ENCODE measurements around the gene PHTF1.
"Not testable (repeated sequence)": the region's sequence is repeated elsewhere in the genome, so short reads cannot be mapped to it uniquely, and the experiment has no call there.

Gene PHTF1

GRCh38 chr1:113718621-113719020 lies 40.7 kb downstream of the PHTF1 start:
- not testable (repeated sequence) for DNase-seq (ENCODE audit: low spot score)

- DNase-seq (ENCODE audit: low spot score): not testable (repeated sequence)
Observed at GRCh38 chr1:113717506-113717905, 41.8 kb downstream of the PHTF1 start.

GRCh38 chr1:113714606-113715269 lies 44.5 kb downstream of the PHTF1 start:
- no peak for DNase-seq (ENCODE audit: low spot score)

- DNase-seq (ENCODE audit: low spot score): no peak
Observed at GRCh38 chr1:113701429-113701828, 57.9 kb downstream of the PHTF1 start.

GRCh38 chr1:113694910-113695309 lies 64.4 kb downstream of the PHTF1 start:
- no peak for DNase-seq (ENCODE audit: low spot score)

- no peak for DNase-seq (ENCODE audit: low spot score)
Observed at GRCh38 chr1:113692824-113693431, 66.4 kb downstream of the PHTF1 start.

GRCh38 chr1:113692342-113692741 lies 66.9 kb downstream of the PHTF1 start:
- DNase-seq (ENCODE audit: low spot score): no peak

GRCh38 chr1:113691184-113691583 lies 68.1 kb downstream of the PHTF1 start:
- DNase-seq (ENCODE audit: low spot score): no peak

- DNase-seq (ENCODE audit: low spot score): no peak
Observed at GRCh38 chr1:113686891-113687618, 72.2 kb downstream of the PHTF1 start.

GRCh38 chr1:113684153-113684541 lies 75.1 kb downstream of the PHTF1 start:
- no peak for DNase-seq (ENCODE audit: low spot score)

GRCh38 chr1:113683384-113684152 lies 75.7 kb downstream of the PHTF1 start:
- no peak for DNase-seq (ENCODE audit: low spot score)

- DNase-seq (ENCODE audit: low spot score): no peak
Observed at GRCh38 chr1:113681596-113682337, 77.5 kb downstream of the PHTF1 start.

- DNase-seq (ENCODE audit: low spot score): no peak
Observed at GRCh38 chr1:113678159-113678469, 81.2 kb downstream of the PHTF1 start.

- DNase-seq (ENCODE audit: low spot score): no peak
Observed at GRCh38 chr1:113677250-113678158, 81.8 kb downstream of the PHTF1 start.

GRCh38 chr1:113676524-113676923 lies 82.8 kb downstream of the PHTF1 start:
- no peak for DNase-seq (ENCODE audit: low spot score)

- DNase-seq (ENCODE audit: low spot score): no peak
Observed at GRCh38 chr1:113675302-113675701, 84.0 kb downstream of the PHTF1 start.

GRCh38 chr1:113674591-113674990 lies 84.7 kb downstream of the PHTF1 start:
- DNase-seq (ENCODE audit: low spot score): no peak

- no peak for DNase-seq (ENCODE audit: low spot score)
Observed at GRCh38 chr1:113672491-113672890, 86.8 kb downstream of the PHTF1 start.

- no peak for DNase-seq (ENCODE audit: low spot score)
Observed at GRCh38 chr1:113670650-113671049, 88.6 kb downstream of the PHTF1 start.

GRCh38 chr1:113669988-113670387 lies 89.3 kb downstream of the PHTF1 start:
- DNase-seq (ENCODE audit: low spot score): no peak

GRCh38 chr1:113666126-113666525 lies 93.2 kb downstream of the PHTF1 start:
- DNase-seq (ENCODE audit: low spot score): no peak

All from left forelimb (tissue), 1 donor.